Activated T-helper 9 cell treated with anti-CD3 and anti-CD28 coated beads, Interleukin-2, amount 50 U/mL, for 16 hours (primary cell): ENCODE data around the gene KMT5B.

ENCODE experiments used
- DNase-seq: peaks from one replicate; pipeline ENCODE4 v3.0.0-alpha.2; 2020; ENCODE audit warnings: low read depth

The KMT5B gene

DNA sequence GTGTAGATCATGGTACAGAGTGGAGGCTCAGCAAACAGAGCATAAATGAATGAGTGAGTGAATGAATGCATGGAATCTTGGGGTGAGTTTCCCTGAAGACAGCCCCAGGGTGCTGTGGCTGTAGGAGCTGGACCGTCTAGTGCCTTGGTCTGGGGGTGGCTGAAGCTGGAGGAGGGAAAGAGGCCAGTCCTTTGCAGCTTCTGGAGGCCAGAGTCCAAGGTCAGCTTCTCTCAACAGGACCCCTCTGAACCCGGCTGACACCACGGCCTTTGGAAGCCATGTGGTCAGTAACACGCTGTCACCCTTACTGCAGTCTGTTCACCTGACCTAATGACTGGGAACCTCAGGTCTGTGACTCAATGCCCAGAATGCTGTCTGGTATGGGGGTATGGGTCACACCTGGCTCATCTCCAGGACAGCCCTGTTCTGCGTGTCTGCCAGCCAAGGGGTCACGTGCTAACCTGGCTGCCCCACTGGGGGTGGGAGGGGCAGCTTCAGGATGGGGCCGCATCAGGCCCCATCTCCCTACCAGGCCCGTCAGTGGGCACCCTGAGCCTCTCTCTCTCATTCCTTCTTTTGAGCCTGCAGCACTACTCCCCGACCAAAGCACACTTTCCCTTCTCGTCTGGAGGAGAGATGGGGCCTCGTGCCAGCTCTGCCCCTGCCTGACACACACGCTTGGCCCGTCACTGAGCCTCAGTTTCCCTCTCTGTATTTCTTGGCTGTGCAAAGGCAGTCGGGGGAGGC lies 67.8 kb downstream of the KMT5B start:
- no peak for DNase-seq

- DNase-seq, result no peak
Observed at GRCh38 chr11:68143310-68143689, 69.8 kb downstream of the KMT5B start.

DNA sequence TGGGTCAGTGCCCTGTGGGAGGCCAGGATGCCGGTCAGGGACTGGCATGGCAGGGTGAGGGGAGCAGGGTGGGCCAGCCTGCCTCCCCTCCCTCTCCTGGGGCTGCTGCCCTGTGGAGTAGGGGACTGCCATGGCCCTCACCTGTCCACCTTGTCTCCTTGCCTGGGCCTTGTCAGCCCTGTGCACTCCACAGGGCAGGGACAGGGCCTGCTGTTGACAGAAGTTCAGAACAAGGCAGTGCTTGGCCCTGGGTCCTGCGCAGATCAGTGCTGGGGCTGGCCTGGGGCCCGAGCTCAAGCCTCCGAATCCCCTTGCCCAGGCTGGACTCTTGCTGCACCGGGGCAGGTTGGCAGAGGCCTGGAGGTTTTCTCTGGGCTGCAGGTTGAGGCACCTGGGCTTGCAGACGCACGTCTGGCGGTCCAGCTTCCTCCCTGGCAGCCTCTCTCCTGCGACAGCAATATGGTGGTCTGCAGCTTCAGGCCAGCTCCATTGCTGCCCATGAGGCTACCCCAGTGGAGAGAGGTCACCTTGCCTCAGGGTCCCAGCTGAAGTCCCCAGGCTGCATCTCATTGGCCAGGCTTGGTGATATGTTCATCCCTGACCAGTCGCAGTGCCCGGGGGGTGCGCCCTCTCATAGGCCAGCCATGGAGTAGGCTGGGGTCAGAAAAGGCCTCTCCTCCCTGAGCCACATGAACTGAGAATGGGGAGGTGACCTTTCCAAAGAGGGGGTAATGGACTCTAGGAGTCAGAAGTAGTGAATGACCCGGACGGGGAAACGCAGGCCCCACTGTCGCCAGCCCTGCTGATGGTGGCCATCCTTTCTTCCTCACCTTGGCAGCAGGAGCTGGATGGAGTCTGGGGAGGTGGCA lies 70.4 kb downstream of the KMT5B start:
- no peak for DNase-seq

DNA sequence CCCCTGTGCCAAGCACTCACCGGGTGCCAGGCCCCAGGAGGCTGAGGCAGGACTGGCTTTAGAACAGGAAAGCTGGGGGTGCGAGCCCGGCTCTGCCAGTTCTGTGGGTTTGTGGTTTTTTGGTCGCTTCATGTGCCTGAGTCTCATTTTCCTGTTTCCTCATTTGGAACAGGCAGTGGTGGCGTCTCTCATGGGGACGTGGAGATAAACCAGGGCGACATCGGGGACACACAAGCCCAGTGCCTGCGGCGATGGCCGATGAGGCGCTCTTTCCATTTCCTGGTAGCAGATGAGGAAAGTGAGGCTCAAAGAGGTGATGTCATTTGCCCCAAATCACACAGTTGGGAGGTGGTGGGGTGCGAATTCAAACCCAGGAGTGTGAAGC lies 71.1 kb downstream of the KMT5B start:
- DNase-seq, result no peak

DNA sequence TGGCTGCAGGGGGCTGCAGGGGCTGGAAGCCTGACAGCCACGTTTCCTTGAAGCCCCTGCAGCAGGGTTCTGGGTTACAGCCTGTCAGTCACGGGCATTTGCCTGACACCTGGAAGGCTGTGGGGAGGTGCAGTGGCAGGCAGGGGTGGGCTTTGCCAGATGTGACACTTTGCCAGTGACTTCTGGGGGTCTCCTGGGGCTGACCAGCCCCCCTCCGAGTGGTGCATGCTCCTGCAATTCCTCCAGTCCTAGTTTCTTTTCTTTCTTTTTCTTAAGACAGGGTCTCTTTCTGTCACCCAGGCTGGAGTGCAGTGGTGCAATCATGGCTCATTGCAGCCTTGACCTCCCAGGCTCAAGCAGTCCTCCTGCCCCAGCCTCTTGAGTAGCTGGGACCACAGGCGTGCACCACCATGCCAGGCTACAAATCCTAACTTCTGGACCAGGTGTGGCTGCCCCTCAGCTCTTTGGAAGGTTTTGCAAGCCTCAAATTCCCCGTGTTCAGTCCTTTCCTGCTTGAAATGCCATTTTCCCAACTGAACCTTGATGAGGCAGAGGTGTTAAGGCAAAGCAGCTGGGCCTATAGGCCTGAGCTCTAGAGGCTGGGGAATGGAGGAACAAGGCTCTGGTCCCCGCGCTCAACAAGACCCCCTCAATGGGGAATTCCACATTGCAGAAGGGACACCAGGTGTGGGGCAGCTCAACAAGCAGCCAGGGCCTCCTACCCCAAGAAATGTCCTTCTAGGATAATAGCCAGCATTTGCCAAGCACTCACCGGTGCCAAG lies 71.7 kb downstream of the KMT5B start:
- DNase-seq, result no peak

DNA sequence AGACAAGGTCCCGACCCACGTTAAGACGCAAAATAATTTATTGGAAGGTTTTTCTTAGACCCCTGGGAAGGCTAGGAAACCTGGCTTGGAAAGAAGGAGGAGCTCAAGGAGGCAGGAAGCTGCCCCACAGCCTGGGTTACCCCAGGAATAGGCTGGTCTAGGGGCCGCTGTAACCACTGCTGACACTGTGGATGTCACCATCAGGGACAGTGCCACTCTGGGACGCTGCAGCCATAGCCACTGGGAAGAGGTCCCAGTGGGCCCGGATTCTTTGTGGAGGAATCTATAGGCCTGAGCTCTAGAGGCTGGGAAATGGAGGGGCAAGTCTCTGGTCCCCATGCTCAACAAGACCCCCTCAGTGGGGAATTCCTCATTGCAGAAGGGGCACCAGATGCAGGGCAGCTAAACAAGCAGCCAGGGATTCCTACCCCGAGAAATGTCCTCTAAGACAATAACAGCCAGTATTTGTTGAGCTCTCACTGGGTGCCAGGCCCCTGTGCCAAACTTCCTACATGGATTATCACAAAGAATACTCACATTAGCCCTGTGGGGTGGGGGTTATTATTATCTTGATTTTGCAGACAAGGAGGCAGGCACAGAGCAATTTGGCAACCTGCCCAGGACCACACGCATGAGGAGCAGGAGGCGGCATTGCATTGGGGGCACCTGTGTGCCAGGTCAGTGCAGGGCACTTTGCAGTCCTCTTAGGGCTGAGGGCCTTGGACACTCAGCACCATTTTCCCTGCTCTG lies 72.4 kb downstream of the KMT5B start:
- DNase-seq, result no peak

GRCh38 chr11:68138237-68138636 lies 74.9 kb downstream of the KMT5B start:
- no peak for DNase-seq

DNA sequence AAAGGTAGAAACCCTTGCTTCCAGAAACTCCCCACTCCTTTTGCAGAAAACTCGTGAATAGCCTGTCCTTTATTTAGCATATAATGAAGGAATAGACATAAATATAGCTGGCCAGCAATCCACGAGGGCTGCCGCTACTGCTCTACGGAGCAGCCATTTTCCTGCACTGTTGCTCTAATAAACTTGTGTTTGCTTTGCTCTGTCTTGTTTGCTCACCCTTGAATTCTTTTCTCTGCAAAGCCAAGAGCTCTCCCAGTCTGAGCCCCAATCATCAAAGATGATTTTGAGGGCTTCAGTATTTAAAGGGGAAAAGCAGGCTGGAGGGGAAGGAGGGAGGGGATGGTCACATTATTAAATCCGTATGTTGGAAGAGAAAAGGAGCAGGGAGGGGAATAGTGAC lies 75.3 kb downstream of the KMT5B start:
- DNase-seq, result no peak

DNA sequence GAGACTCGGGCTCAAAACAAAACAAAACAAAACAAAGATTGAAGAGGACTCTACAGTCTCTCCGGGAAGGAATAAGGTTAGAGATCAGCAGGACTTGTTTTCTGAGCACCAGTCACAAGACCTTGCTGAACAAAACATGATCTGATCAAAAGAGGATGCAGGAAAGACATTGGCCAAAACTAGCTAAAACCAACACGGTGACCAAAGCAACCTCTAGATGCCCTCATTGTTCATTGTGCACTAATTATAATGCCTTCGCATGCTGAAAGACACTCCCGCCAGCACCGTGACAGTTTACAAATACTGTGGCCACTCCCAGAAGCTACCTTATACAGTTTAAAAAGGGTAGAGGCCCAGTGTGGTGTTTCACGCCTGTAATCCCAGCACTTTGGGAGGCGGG lies 76.2 kb downstream of the KMT5B start:
- DNase-seq, result no peak

- DNase-seq, result no peak
Observed at GRCh38 chr11:68135161-68135560, 77.9 kb downstream of the KMT5B start.

DNA sequence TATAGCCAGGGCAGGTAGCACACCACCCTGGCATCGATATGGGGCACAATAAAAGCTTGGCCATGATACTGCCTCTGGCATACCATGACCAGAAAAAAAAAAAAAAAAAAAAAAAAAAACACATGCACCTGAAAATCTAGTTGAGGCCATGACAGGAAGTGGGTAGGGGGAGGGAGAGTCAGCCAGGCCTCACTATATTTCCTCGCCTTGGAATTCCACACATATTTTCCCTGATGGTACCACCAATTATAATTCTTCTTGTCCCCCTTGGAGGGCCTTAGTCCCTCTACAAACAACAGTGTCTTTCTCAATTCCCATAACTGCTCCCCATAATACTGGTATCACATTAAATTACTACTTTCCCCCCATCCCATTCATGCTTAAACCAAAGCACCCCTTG lies 79.3 kb downstream of the KMT5B start:
- DNase-seq, result no peak

GRCh38 chr11:68130121-68130520 lies 83.0 kb downstream of the KMT5B start:
- no peak for DNase-seq

GRCh38 chr11:68128682-68129327 lies 84.3 kb downstream of the KMT5B start:
- DNase-seq, result no peak

DNA sequence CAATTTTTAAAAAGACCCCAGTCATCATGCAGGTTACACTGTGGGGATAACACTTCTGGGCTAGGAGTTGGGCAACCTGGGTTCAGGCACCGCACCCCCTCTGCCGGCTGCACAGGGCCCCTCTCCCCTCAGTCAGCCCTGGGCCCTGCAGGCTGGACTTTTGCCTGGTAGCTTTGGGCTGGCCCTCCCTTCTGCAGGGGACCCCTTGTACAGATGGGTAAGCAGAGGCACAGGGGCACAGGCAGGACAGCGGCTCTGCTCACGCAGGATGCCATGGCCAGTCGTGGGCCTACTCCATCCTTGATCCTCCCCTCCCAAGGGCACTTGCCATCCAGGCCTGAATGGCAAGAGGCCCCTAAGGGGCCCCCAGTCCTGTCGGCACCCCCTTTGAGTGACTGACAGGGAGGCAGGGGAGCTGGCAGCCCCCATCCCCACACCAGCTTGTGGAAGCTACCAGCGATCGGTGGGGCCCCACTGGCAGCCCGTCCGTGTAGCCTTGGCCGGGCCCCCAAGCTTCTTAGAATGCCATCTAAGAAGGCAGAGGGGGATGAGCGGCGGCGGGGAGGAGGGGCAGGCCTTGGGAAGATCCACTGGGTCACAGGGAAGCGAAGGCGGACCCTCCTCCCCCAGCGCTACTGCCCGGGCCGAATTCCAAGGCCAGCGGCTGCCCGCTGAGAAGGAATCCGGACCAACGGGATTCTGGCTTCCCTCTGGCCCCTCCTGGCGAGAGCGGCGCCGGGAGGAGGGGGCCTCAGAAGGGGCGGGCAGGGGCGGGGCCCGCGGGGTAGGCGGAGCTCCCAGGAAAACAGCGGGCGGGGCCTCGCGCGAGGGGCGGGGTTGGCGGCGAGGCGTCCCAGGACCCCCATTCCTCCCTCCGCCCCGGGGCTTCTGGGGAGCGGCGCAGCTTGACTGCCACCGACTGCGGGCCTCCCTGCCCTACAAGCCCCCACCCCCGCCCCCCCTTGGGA lies 85.1 kb downstream of the KMT5B start:
- no peak for DNase-seq

- no peak for DNase-seq
Observed at GRCh38 chr11:68125164-68125563, 87.9 kb downstream of the KMT5B start.

- no peak for DNase-seq
Observed at GRCh38 chr11:68122936-68123539, 90.1 kb downstream of the KMT5B start.

DNA sequence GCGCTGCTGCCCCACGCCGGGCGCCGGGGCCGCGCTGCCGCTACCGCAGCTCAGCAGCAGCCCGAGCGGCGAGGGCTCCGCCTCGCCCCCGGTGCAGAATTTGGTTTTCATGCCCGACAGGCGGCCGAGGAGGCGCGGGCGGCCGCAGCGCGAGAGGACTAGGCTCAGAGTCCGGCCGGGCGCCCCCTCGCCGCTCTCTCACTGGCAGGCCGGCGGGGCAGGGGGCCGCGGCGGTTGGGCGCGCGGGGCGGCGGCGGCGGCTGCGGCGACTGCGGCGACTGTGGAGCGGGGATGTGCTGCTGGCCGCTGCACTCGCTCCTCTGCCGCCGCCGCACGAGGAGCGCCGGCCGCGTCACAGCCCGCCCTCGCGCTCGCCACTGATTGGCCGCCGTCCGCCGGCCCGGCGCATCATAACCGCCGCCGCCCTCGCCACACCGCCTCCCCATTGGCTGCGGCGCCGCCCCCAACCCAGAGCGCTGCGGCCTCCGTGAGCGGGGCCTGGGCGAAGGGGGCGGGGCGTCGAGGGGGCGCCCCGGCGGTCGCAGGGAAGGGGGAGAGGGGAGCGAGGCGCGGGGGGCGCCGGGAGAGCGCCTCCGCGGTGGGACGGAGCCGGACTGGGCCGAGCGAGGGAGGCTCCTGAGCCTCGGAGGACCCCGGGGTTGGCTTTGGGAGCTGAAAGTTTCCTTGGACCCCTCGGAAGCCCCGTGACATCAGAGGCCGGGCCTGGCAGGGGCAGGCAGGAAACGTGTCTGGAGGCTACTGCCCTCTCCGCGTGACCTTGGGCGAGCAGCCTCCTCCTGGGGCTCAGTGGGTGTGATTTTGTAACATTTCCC lies 91.8 kb downstream of the KMT5B start, which contains the start of gene CHKA:
Gene CHKA (minus strand): TSS at position 322 of the 833 bp plus-strand sequence. CDS start 211 bp downstream, at position 111.
- peak; percentile 79 for DNase-seq

- peak; percentile 26 for DNase-seq
Observed at GRCh38 chr11:68120273-68121066, 92.6 kb downstream of the KMT5B start.
